G401 (cell line): ENCODE results near the gene NOL3. TPM values are rescaled to one million over a fixed set of nuclear protein-coding genes. Genes with fewer than 3 reads are reported as not detected.

ENCODE experiments used
- DNase-seq: peaks from one replicate; pipeline ENCODE4 v3.0.0-alpha.2; 2015; ENCODE audit warnings: low spot score
- in situ Hi-C: cut with HindIII; loops from 2 replicates; pipeline ENCODE4 v1.10.0; 2016; ENCODE audit warnings: low sequenced_read_pairs, mixed read lengths
- total RNA-seq: library from RNA; depleted of rRNA; stranded (reverse); fragments of >200 nt; shearing (Covaris generic); gene quantifications from 2 replicates; pipeline ENCODE4 v1.2.3, GENCODE V29; 2014

NOL3 gene
- total RNA-seq, 1 experiment from 2014 or later: 13.4 TPM

- no peak for DNase-seq
These were observed 18.8 kb upstream of the NOL3 start for GRCh38 chr16:67151431-67152097.

GRCh38 chr16:67154578-67155294 lies 15.6 kb upstream of the NOL3 start:
- in situ Hi-C loops: no loop called here
- DNase-seq: no peak

More at GRCh38 chr16:67151431-67152097, 18.8 kb upstream of the NOL3 start:
- in situ Hi-C loops: no loop called here

GRCh38 chr16:67155295-67156142 lies 14.8 kb upstream of the NOL3 start:
- peak; percentile 63 for DNase-seq
- in situ Hi-C loops: no loop called here

- DNase-seq: no peak
- in situ Hi-C loops: no loop called here
These were observed 14.0 kb upstream of the NOL3 start for GRCh38 chr16:67156143-67156844.

- in situ Hi-C loops: no loop called here
- DNase-seq: no peak
These were observed 13.1 kb upstream of the NOL3 start for GRCh38 chr16:67157106-67157748.

- in situ Hi-C loops: no loop called here
- no peak for DNase-seq
These were observed 12.3 kb upstream of the NOL3 start for GRCh38 chr16:67157892-67158635.

- in situ Hi-C loops: no loop called here
- no peak for DNase-seq
These were observed 11.4 kb upstream of the NOL3 start for GRCh38 chr16:67158637-67159600.

- peak; percentile 81 for DNase-seq
- in situ Hi-C loops: no loop called here
These were observed 8.7 kb upstream of the NOL3 start for GRCh38 chr16:67161595-67162058.

GRCh38 chr16:67162506-67163163 lies 7.7 kb upstream of the NOL3 start:
- in situ Hi-C loops: no loop called here

GRCh38 chr16:67163164-67163998 lies 7.0 kb upstream of the NOL3 start:
- DNase-seq: peak; percentile 88

More at GRCh38 chr16:67162506-67163163, 7.7 kb upstream of the NOL3 start:
- DNase-seq: peak; percentile 61

GRCh38 chr16:67163999-67164558 lies 6.3 kb upstream of the NOL3 start:
- in situ Hi-C loops: no loop called here

More at GRCh38 chr16:67163164-67163998, 7.0 kb upstream of the NOL3 start:
- in situ Hi-C loops: no loop called here

GRCh38 chr16:67164599-67165061 lies 5.7 kb upstream of the NOL3 start, which contains the start of gene HSF4:
TSS of gene HSF4 (plus strand) at chr16:67164745. CDS start at chr16:67164812, 67 bp downstream.
- in situ Hi-C loops: no loop called here
- DNase-seq: peak; percentile 74

More at GRCh38 chr16:67163999-67164558, 6.3 kb upstream of the NOL3 start:
- no peak for DNase-seq

- in situ Hi-C loops: no loop called here
- DNase-seq: no peak
These were observed 4.9 kb upstream of the NOL3 start for GRCh38 chr16:67165121-67166078.

- no peak for DNase-seq
- in situ Hi-C loops: no loop called here
These were observed 4.2 kb upstream of the NOL3 start for GRCh38 chr16:67166110-67166547.
